Muscle layer of duodenum (tissue), 2 donors: ENCODE measurements around the gene NTMT2.
"Not testable (repeated sequence)": the region's sequence is repeated elsewhere in the genome, so short reads cannot be mapped to it uniquely, and the experiment has no call there.

Experiments
- H3K27ac ChIP-seq: one replicate; pipeline ENCODE4 v1.7.0; 2013; ENCODE audit warnings: mild to moderate bottlenecking, low read length
- H3K27me3 ChIP-seq: one replicate; pipeline ENCODE4 v1.7.0; 2013; ENCODE audit warnings: low read depth, mild to moderate bottlenecking, control low read depth, low read length
- H3K36me3 ChIP-seq, 2 donors: one replicate each; pipeline ENCODE4 v1.7.0; 2013; ENCODE audit warnings: low read length in 2 of 2, control low read depth in 1 of 2, mild to moderate bottlenecking in 1 of 2; ENCODE audit not compliant: insufficient read depth in 2 of 2, control insufficient read depth in 1 of 2
- H3K4me1 ChIP-seq, 2 donors: one replicate each; pipeline ENCODE4 v1.7.0; 2013; ENCODE audit warnings: low read length in 2 of 2, mild to moderate bottlenecking in 2 of 2, control low read depth in 1 of 2, moderate library complexity in 1 of 2; ENCODE audit not compliant: insufficient read depth in 2 of 2, control insufficient read depth in 1 of 2
- H3K4me3 ChIP-seq, 2 donors: one replicate each; pipeline ENCODE4 v1.7.0; 2013; ENCODE audit warnings: low read length in 2 of 2, low read depth in 1 of 2, mild to moderate bottlenecking in 1 of 2
- H3K9me3 ChIP-seq, 2 donors: one replicate each; pipeline ENCODE4 v1.7.0; 2013; ENCODE audit warnings: low read length in 2 of 2, control low read depth in 1 of 2, mild to moderate bottlenecking in 1 of 2; ENCODE audit not compliant: control insufficient read depth in 1 of 2
- donor health status: healthy.

The NTMT2 gene

DNA sequence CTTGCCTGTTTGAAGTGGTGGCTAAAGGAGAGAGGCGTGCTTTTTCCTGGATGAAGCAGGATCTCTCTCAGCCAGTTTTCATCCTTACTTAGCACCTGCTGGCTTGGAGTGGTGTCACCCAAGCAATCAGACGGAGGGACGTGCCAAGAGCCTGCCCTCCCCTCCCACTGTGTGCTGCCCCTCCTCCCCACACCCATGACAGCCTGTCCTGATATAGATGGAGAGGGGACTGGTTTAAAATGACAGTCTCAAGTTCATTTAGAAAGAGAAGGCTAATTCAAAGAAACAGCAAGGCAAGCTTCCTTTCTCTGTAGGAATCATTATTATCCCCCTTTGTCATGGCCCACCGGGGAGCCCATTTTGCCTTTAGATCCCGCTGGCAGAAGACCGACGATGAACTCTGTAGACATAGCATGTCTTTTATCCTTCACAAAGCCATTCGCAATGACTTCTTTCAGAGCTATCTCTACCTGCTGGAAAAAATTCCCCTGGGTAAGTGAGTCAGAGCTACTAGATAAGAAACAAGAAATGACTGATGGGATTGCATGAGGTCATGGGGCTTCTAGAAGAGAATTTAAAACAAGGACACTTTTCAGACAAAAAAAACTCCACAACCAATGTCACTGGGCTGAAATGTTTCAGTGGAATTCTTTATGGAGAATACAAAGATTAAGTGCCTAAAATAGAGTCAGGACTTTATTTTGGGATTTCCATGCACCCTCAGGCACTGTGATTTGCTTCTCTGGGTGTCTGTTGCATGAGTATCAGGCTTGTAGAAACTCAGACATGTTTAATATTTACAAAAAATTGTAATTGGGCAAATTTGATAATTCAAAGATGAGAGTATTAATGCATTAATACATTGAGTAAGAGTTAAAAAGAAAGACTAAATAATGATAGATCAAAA lies at the start of gene NTMT2:
Gene NTMT2, plus strand, starts transcription at position 190 of the 907 bp plus-strand sequence. Its CDS starts 149 bp downstream, at position 339.
- Histone ChIP-seq H3K36me3 (no peaks in the 10 kb centered on the region), H3K4me3 (no peak within 1 kb of the TSS), H3K9me3 (peaks cover 0 to 2% of the 10 kb centered on the region in 2 donors), H3K27ac (no peak within 1 kb of the TSS), H3K27me3 (no peaks in the 10 kb centered on the region), H3K4me1 (no peaks in the 10 kb centered on the region)

DNA sequence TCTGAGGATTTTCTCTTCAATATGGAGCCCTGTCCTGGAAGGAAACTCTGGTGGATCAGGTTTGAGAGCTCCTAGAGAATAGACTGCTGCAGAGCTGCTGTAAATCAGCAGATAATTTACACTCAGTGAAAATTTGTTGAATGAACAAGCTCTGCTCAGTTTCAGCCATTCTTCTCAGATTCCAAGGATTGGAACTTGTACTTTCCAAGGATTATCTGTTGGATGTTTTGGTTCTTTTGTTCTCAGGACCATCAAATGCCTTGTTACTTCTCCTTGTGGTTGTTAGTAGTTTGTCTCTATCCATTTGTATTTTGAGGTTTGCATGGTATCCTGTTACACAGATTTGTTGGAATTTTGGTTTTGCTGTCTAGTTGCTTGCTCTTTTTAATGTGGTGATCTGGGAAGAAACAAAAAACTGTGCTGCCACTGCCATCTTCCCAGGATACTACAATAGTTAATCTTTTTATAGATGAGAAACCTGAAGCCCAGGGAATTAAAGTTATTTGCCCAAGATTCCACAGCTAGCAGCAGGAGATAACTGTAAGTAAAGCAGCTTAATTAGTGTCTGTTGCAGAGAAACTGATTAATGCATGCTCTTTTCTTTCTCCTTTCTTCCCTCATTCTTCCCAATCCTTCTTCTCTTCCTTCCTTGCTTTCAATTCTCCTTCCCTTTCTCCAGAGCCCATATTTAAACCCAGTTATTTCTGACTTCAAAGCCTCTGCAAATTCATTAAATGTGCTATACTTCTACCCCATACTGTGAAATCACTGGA lies 49.6 kb upstream of the NTMT2 start:
- no peaks in the 10 kb centered on the region for H3K4me1 ChIP-seq
- no peaks in the 10 kb centered on the region for H3K36me3 ChIP-seq
- no peaks in the 10 kb centered on the region for H3K9me3 ChIP-seq
- H3K4me3 ChIP-seq: no peak overlapping the region
- H3K27me3 ChIP-seq: no peaks in the 10 kb centered on the region
- no peak overlapping the region for H3K27ac ChIP-seq

GRCh38 chr1:170096806-170097340 lies 48.9 kb upstream of the NTMT2 start:
- no peak overlapping the region for H3K4me3 ChIP-seq
- H3K9me3 ChIP-seq: no peaks in the 10 kb centered on the region
- H3K27ac ChIP-seq: no peak overlapping the region
- H3K4me1 ChIP-seq: no peaks in the 10 kb centered on the region
- no peaks in the 10 kb centered on the region for H3K27me3 ChIP-seq
- H3K36me3 ChIP-seq: no peaks in the 10 kb centered on the region

- Histone ChIP-seq H3K27ac (no peak overlapping the region), H3K4me3 (no peak overlapping the region), H3K27me3 (no peaks in the 10 kb centered on the region), H3K9me3 (no peaks in the 10 kb centered on the region), H3K4me1 (no peaks in the 10 kb centered on the region), H3K36me3 (no peaks in the 10 kb centered on the region)
Measured at GRCh38 chr1:170097449-170097948, 48.3 kb upstream of the NTMT2 start.

GRCh38 chr1:170113140-170113539 lies 32.6 kb upstream of the NTMT2 start:
- not testable (repeated sequence) for H3K9me3 ChIP-seq, H3K36me3 ChIP-seq, H3K4me1 ChIP-seq, H3K27ac ChIP-seq, H3K4me3 ChIP-seq, H3K27me3 ChIP-seq

DNA sequence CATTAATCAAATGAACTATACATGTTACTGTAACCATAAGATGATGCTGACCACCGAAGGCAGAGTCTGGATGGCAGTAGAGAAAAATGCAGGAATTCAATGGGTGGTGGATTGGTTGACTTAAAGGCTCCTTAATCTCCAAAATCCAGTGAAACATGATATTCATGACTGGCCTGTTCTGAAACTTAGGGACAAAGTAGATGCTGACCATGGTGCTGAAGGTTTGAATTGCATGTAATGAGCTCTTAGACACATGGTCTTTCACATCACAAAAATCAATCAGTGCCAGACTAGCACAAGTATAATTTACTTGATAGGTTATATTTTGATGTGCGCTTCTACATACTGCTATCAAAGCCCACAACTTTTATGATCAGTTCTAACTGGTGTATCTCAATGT lies 30.9 kb upstream of the NTMT2 start:
- no peak overlapping the region for H3K27ac ChIP-seq
- H3K4me3 ChIP-seq: no peak overlapping the region
- H3K36me3 ChIP-seq: no peaks in the 10 kb centered on the region
- H3K9me3 ChIP-seq: no peaks in the 10 kb centered on the region
- H3K27me3 ChIP-seq: no peaks in the 10 kb centered on the region
- no peaks in the 10 kb centered on the region for H3K4me1 ChIP-seq

- no peaks in the 10 kb centered on the region for H3K27me3 ChIP-seq
- no peak overlapping the region for H3K27ac ChIP-seq
- H3K4me3 ChIP-seq: no peak overlapping the region
- H3K9me3 ChIP-seq: no peaks in the 10 kb centered on the region
- no peaks in the 10 kb centered on the region for H3K36me3 ChIP-seq
- no peaks in the 10 kb centered on the region for H3K4me1 ChIP-seq
Measured at GRCh38 chr1:170122366-170122765, 23.4 kb upstream of the NTMT2 start.

DNA sequence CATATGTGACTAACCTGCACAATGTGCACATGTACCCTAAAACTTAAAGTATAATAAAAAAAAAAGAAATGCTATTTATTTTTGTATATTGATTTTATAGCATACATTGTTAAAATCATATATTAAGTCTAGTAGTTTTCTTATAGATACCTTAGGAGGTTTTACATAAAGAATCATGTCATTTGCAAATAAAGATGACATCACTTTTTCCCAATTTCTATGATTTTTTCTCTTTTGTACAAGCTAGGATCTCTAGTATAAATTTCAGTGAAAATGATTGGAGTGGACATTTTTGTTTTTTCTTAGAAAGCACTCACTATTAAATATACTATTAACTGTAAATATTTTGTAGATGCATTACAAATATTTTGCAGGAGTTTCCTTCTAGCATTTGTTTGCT lies 20.5 kb upstream of the NTMT2 start:
- no peak overlapping the region for H3K27ac ChIP-seq
- no peaks in the 10 kb centered on the region for H3K27me3 ChIP-seq
- no peaks in the 10 kb centered on the region for H3K4me1 ChIP-seq
- H3K4me3 ChIP-seq: no peak overlapping the region
- no peaks in the 10 kb centered on the region for H3K9me3 ChIP-seq
- H3K36me3 ChIP-seq: no peaks in the 10 kb centered on the region

DNA sequence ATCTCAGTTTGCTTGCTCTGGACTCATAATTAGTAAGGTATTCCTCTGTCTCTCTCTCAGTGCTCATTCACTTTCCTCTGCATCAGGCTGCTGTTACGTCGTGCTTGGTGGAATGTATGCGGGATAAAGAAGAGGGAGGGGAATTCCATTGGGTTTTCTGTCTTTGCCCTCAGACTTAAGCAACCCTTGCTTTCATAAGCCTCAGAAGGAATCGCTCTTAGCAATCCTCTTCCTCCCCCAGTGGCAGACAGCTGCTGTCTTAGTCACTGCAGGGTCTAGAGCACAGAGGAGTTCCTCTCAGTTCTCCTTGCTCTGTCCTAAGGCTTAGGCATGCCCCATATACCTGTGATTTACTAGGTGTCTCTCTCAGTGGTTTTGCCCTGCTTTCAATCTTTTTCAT lies 19.1 kb upstream of the NTMT2 start:
- H3K27me3 ChIP-seq: no peaks in the 10 kb centered on the region

GRCh38 chr1:170131450-170131849 lies 14.3 kb upstream of the NTMT2 start:
- H3K9me3 ChIP-seq: no peaks in the 10 kb centered on the region
- H3K27me3 ChIP-seq: no peaks in the 10 kb centered on the region
- no peaks in the 10 kb centered on the region for H3K36me3 ChIP-seq
- no peak overlapping the region for H3K27ac ChIP-seq
- no peak overlapping the region for H3K4me3 ChIP-seq
- H3K4me1 ChIP-seq: no peaks in the 10 kb centered on the region

More for the DNA sequence above, 19.1 kb upstream of the NTMT2 start:
- no peaks in the 10 kb centered on the region for H3K9me3 ChIP-seq
- no peaks in the 10 kb centered on the region for H3K36me3 ChIP-seq
- H3K27ac ChIP-seq: no peak overlapping the region
- no peaks in the 10 kb centered on the region for H3K4me1 ChIP-seq
- no peak overlapping the region for H3K4me3 ChIP-seq

DNA sequence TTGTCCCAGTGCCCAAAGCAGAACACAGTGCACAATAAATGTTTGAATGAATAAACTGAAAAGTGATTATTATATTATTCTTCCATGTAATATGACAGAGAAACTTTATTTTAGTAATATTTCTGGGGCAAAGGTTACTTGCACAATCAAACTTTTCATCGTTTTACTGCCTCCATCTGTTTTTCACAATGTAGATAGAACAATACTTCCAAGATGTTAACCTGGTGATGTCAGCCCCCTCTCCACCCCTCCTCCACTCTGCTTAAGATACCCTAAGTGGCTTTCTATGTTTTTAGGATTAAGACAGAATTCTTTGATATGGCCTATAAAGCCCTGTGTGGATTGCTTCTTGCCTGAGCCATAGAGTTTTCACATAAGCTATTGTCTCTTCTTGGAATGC lies 13.8 kb upstream of the NTMT2 start:
- Histone ChIP-seq H3K4me1 (no peaks in the 10 kb centered on the region), H3K27me3 (no peaks in the 10 kb centered on the region), H3K36me3 (no peaks in the 10 kb centered on the region), H3K27ac (no peak overlapping the region), H3K9me3 (no peaks in the 10 kb centered on the region), H3K4me3 (no peak overlapping the region)
